Measurements from ENCODE around the gene FAM107A.

Gene FAM107A

GRCh38 chr3:58622436-58622835 is 45.2 kb upstream of the FAM107A start:
- TF ChIP-seq CTCF (IDR thresholded peaks at IDR 0.05; ENCODE audit: insufficient read depth, low read depth, low read length, missing control alignments), result no peak
- DNase-seq (ENCODE audit: low read depth), result no peak
- H3K4me3 ChIP-seq (ENCODE audit: low read length), result no peak overlapping the region

GRCh38 chr3:58621086-58621830 is 44.1 kb upstream of the FAM107A start:
- DNase-seq (ENCODE audit: low read depth), result no peak
- TF ChIP-seq CTCF (IDR thresholded peaks at IDR 0.05; ENCODE audit: insufficient read depth, low read depth, low read length, missing control alignments), result no peak
- no peak overlapping the region for H3K4me3 ChIP-seq (ENCODE audit: low read length)

- no peak for DNase-seq (ENCODE audit: low read depth)
- H3K4me3 ChIP-seq (ENCODE audit: low read length), result no peak overlapping the region
- TF ChIP-seq CTCF (IDR thresholded peaks at IDR 0.05; ENCODE audit: insufficient read depth, low read depth, low read length, missing control alignments), result no peak
Observed at GRCh38 chr3:58620421-58620820, 43.2 kb upstream of the FAM107A start.

- H3K4me3 ChIP-seq (ENCODE audit: low read length), result no peak overlapping the region
- no peak for TF ChIP-seq CTCF (IDR thresholded peaks at IDR 0.05; ENCODE audit: insufficient read depth, low read depth, low read length, missing control alignments)
- DNase-seq (ENCODE audit: low read depth), result no peak
Observed at GRCh38 chr3:58617338-58617761, 40.2 kb upstream of the FAM107A start.

- no peak for TF ChIP-seq CTCF (IDR thresholded peaks at IDR 0.05; ENCODE audit: insufficient read depth, low read depth, low read length, missing control alignments)
- H3K4me3 ChIP-seq (ENCODE audit: low read length), result no peak overlapping the region
- no peak for DNase-seq (ENCODE audit: low read depth)
Observed at GRCh38 chr3:58613236-58614132, 36.3 kb upstream of the FAM107A start.

GRCh38 chr3:58612830-58613229 is 35.6 kb upstream of the FAM107A start:
- TF ChIP-seq CTCF (IDR thresholded peaks at IDR 0.05; ENCODE audit: insufficient read depth, low read depth, low read length, missing control alignments), result no peak
- DNase-seq (ENCODE audit: low read depth), result no peak
- H3K4me3 ChIP-seq (ENCODE audit: low read length), result no peak overlapping the region

Measured in epithelial cell of esophagus (primary cell).